ENCODE results near the gene LELP1. TPM values are rescaled to one million over a fixed set of nuclear protein-coding genes. Genes with fewer than 3 reads are reported as not detected.
"Not testable (repeated sequence)": the region's sequence is repeated elsewhere in the genome, so short reads cannot be mapped to it uniquely, and the experiment has no call there.

LELP1 gene
- not detected for total RNA-seq
- long read RNA-seq: 0 reads

- DNase-seq (ENCODE audit: missing footprints) (no peak), ATAC-seq (no peak)
- intact Hi-C loops (cut with DNase I): no loop called here
These were observed at the start of gene LELP1 for GRCh38 chr1:153203130-153203529. LELP1 (plus strand) TSS chr1:153203430; CDS start chr1:153204708, 1,278 bp downstream.

- ATAC-seq: no peak
- intact Hi-C loops (cut with DNase I): no loop called here
- no peak for DNase-seq (ENCODE audit: missing footprints)
These were observed 47.7 kb upstream of the LELP1 start for GRCh38 chr1:153155541-153155940.

- ATAC-seq: no peak
- no peak for DNase-seq (ENCODE audit: missing footprints)
- intact Hi-C loops (cut with DNase I): no loop called here
These were observed 34.5 kb upstream of the LELP1 start for GRCh38 chr1:153168686-153169085.

- DNase-seq (ENCODE audit: missing footprints) (no peak), ATAC-seq (no peak)
- intact Hi-C loops (cut with DNase I): no loop called here
These were observed 28.6 kb upstream of the LELP1 start for GRCh38 chr1:153174624-153175023.

GRCh38 chr1:153178922-153179321 lies 24.3 kb upstream of the LELP1 start:
- no peak for DNase-seq (ENCODE audit: missing footprints)
- ATAC-seq: no peak
- intact Hi-C loops (cut with DNase I): no loop called here

- ATAC-seq (no peak), DNase-seq (ENCODE audit: missing footprints) (no peak)
- intact Hi-C loops (cut with DNase I): no loop called here
These were observed 22.7 kb upstream of the LELP1 start for GRCh38 chr1:153180556-153180955.

- intact Hi-C loops (cut with DNase I); ATAC-seq; DNase-seq (ENCODE audit: missing footprints): not testable (repeated sequence)
These were observed 14.9 kb upstream of the LELP1 start for GRCh38 chr1:153188301-153188700.

GRCh38 chr1:153190373-153190772 lies 12.9 kb upstream of the LELP1 start:
- DNase-seq (ENCODE audit: missing footprints) (no peak), ATAC-seq (no peak)
- intact Hi-C loops (cut with DNase I): no loop called here

DNA sequence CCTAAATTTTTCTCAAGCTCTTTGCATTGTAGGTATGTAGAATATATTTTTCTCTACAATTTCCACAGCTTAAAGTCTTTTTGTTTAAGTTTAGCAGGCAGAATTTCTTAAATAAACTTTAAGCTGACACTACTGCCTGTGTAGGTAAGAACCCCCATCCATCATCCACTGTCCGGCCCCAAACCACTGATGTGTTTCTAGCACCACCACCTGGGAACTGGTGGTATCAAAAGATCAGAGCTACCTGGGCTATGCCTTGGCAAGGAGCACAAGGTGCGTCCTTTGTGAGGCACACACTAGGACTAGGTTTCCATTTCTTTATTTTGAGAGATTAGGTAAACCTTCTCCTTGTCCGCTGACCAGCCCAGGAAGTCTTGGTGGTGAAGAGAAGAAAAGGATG lies 10.5 kb upstream of the LELP1 start:
- no peak for ATAC-seq
- intact Hi-C loops (cut with DNase I): no loop called here

DNA sequence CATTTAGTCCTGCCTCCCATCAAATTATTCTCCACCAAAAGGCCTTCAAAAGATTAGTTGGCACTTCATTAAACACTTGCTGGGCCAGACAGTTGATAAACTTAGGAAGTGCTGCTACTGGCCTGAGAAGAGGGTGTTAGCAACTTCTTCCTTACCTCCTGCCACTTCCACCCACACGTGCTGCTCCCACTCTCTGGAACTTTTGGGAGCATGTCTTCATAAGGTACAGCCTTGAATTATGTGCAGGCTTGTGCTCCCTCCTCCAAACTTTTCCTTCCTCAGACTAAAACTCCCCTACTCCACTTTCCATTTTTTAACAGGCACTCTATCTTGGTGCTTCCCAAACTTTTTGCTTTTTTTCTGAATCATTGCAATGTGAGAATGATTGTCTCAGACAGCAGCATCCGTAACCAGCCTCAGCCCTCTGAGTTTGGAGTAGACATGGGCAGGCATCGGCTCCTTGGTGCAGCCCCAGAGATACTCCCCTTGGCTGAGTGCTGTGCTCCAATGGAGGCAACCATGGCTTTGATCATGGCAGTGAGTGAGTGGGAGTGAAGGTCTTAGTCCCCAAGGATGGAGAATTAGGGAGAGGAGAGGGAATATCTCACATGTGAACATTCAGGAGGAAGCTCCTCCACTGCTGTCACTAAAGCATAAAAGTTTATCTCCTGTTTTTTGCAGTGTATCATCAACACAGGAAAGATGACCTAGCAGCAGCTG lies 8.7 kb upstream of the LELP1 start:
- DNase-seq (ENCODE audit: missing footprints): no peak
- no peak for ATAC-seq
- intact Hi-C loops (cut with DNase I): no loop called here

More for the DNA sequence above, 10.5 kb upstream of the LELP1 start:
- no peak for DNase-seq (ENCODE audit: missing footprints)

- no peak for ATAC-seq
- DNase-seq (ENCODE audit: missing footprints): no peak
- intact Hi-C loops (cut with DNase I): no loop called here
These were observed 8.0 kb upstream of the LELP1 start for GRCh38 chr1:153195216-153195615.

DNA sequence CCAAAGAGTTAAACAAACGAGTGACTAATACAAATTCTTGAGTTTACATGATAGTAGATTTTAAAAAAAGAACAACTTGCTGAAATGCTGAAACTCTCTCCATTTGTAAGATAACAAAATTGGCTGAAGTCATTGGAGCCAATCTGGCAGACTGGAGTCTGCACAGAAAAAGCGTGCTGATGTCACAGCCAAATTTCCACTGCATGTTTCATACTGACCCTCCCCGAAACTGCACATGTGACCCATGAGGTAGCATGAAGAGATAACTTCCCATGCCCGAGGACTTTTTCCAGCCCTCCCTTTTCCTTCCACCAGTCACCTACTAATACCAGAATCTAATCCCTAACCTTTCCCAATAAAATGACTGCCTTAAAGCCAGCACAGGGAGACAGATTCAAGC lies 1.2 kb upstream of the LELP1 start:
- intact Hi-C loops (cut with DNase I): no loop called here
- DNase-seq (ENCODE audit: missing footprints) (no peak), ATAC-seq (no peak)

DNA sequence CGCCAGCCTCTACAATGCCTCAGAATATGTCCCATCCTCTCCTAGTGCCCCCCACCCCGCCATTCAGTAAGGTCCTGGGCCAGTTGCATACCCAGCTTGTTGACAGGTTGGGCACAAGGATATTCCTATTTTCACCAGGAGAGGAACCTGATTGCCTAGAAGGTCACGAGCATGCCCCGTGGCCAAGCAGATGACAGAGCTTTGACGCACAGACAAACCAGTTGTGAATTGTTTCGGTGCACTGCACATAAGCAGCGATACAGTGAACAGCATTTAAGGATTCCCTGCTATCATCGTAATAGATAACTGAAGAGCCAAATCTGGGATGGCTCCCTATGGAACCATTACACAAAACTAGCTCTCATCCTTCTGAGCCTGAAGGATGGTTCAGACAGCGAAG lies 3.4 kb downstream of the LELP1 start:
- ATAC-seq (no peak), DNase-seq (ENCODE audit: missing footprints) (no peak)
- intact Hi-C loops (cut with DNase I): no loop called here

- intact Hi-C loops (cut with DNase I): no loop called here
- no peak for ATAC-seq
- no peak for DNase-seq (ENCODE audit: missing footprints)
These were observed 7.0 kb downstream of the LELP1 start for GRCh38 chr1:153210206-153210605.

- intact Hi-C loops (cut with DNase I): no loop called here
- ATAC-seq (no peak), DNase-seq (ENCODE audit: missing footprints) (no peak)
These were observed 9.0 kb downstream of the LELP1 start for GRCh38 chr1:153212201-153212600.

DNA sequence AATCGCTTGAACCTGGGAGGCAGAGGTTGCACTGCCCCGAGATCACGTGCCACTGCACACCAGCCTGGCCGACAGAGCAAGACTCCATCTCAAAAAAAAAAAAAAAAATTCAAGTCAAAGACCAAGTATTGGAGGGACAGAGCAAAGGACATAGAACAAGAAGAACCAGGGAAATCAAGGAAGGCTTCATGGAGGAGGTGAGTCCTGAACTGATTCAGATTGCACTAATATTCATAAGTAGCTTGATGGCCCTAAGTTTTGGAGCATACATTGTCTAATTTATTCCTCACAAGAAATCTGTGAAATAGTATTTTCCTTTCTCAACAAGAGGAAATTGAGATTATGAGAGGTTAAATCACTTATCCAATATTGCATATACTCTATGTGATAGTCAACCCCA lies 10.3 kb downstream of the LELP1 start:
- no peak for ATAC-seq
- intact Hi-C loops (cut with DNase I): no loop called here
- DNase-seq (ENCODE audit: missing footprints): no peak

DNA sequence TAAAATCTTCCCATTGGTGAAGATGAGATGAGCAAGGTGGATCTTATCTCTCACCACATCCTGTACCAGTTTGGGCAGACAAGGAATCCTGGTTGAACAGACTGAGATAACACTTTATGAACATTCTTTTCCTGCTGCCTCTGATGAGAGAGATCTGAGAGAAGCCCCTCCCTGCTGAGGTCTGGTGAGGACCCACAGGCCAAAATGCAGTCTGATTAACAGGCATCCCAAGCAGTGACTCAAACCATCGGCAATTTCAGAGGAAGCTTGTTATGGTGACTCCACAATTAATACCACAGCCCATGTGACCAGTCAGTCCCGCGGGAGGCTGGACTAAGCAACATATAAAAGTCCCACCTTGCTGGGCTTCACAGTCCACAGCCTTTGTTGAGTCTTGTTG lies 14.0 kb downstream of the LELP1 start, which contains the start of gene PRR9:
Gene PRR9, plus strand, starts transcription at position 373 of the 400 bp plus-strand sequence. CDS start 561 bp downstream, outside the sequence.
- DNase-seq (ENCODE audit: missing footprints): no peak
- ATAC-seq: no peak
- intact Hi-C loops (cut with DNase I): no loop called here

DNA sequence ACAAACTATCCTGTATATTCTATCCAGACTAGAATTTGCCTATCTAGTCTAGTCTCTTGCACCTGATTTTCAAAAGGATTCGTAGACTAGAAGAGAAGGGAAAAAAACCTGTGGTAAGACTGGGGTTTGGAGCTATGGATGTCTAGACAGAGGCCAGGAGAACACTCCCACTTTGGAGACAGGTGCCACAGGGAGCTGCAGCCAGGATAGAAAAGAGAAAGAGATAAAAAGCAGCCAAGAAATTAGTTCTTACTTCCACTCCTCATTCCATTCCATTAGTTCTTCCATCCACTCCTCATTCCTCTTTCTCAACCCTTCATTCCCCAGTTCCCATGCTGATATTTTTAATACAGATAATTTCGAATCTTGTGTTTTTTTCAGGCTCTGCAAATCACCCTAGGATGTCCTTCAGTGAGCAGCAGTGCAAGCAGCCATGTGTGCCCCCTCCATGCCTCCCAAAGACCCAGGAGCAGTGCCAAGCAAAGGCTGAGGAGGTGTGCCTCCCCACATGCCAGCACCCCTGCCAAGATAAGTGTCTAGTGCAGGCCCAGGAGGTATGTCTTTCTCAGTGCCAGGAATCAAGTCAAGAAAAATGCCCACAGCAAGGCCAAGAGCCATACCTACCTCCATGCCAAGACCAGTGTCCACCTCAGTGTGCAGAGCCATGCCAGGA lies 14.7 kb downstream of the LELP1 start:
- no peak for DNase-seq (ENCODE audit: missing footprints)
- no peak for ATAC-seq
- intact Hi-C loops (cut with DNase I): no loop called here

DNA sequence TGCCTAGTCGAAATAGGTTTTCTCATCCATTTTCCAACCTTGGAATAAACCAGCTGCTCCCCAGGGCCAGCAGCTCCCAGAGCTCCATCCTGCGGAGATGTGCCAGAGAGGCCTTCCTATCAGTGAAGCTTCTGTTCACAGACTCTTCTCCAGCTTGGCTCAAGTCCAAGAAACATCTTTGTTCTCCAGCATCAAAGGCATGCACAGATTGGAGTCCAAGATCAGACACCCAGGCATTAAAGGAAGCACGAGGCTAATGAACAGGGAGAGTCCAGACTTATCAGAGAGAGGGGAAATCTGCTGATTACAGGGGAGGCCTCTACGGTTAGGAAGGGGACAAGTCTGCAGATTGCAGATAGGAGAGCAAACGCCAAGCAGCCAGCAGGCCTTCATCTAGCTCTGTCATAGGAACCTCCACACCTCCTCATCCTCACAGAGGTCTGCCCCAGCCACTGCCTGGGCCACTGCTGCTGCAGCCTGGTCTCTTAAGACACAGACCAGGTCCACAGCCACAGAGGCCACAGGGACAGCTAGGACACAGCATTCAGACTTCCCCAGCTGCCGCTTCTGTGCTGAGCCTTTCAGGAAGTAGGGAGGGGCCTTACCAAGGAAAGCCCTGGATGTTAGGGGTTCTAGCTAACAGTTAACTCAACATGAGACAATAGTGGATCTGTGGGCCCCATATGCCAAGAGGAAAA lies 17.5 kb downstream of the LELP1 start:
- intact Hi-C loops (cut with DNase I): no loop called here
- DNase-seq (ENCODE audit: missing footprints): no peak
- ATAC-seq: no peak

Measured in Right ventricle myocardium inferior (tissue), 1 donor.